Heart left ventricle (tissue), 16 donors: ENCODE data around the gene CDC42EP3. TPM values are rescaled to one million over a fixed set of nuclear protein-coding genes. Genes with fewer than 3 reads are reported as not detected.

Source experiments
- ATAC-seq, 4 donors: fragments of 200-7000 bp; cut with Tn5 transposase; one replicate each; pipeline ENCODE4 v1.9.1; 2020 to 2022; ENCODE audit warnings: moderate library complexity in 4 of 4, mild to moderate bottlenecking in 3 of 4, moderate number of reproducible peaks in 1 of 4
- DNase-seq, 5 donors: peaks; one replicate each; pipeline ENCODE4 v3.0.0-alpha.2; 2020
- H3K27ac ChIP-seq, 12 donors: fragments of 200-600 bp; sonication (generic) in 4 of 12; one replicate each; pipeline versions ENCODE4 v1.5.0 to v1.8.0; 2016 to 2022; ENCODE audit warnings: mild to moderate bottlenecking in 2 of 12
- H3K27me3 ChIP-seq, 9 donors: fragments of 200-600 bp; sonication (generic) in 2 of 9; one replicate each; pipeline versions ENCODE4 v1.5.1 to v1.8.0; 2016 to 2022; ENCODE audit warnings: mild to moderate bottlenecking in 3 of 9
- H3K36me3 ChIP-seq, 9 donors: fragments of 200-600 bp; sonication (generic) in 2 of 9; one replicate each; pipeline versions ENCODE4 v1.5.0 to v1.8.0; 2018 to 2022; ENCODE audit warnings: mild to moderate bottlenecking in 2 of 9
- H3K4me1 ChIP-seq, 12 donors: fragments of 200-600 bp; sonication (generic) in 4 of 12; one replicate each; pipeline versions ENCODE4 v1.5.0 to v1.8.0; 2016 to 2022; ENCODE audit warnings: mild to moderate bottlenecking in 3 of 12
- H3K4me3 ChIP-seq, 12 donors: fragments of 200-600 bp; sonication (generic) in 4 of 12; one replicate each; pipeline versions ENCODE4 v1.5.0 to v1.8.0; 2017 to 2022; ENCODE audit warnings: mild to moderate bottlenecking in 9 of 12, moderate library complexity in 4 of 12
- H3K9me3 ChIP-seq, 12 donors: fragments of 200-600 bp; sonication (generic) in 4 of 12; one replicate each; pipeline versions ENCODE4 v1.5.0 to v1.8.0; 2016 to 2022; ENCODE audit warnings: mild to moderate bottlenecking in 1 of 12
- CTCF ChIP-seq, 12 donors: fragments of 200-600 bp; sonication (generic) in 4 of 12; IDR thresholded peaks; one replicate each; pipeline versions ENCODE4 v1.5.0 to v1.8.0; 2018 to 2022; ENCODE audit warnings: antibody characterized with exemption in 12 of 12, mild to moderate bottlenecking in 5 of 12
- POLR2A ChIP-seq, 2 donors: fragments of 450-650 bp; IDR thresholded peaks; one replicate each; pipeline ENCODE4 v1.6.1; 2017; ENCODE audit warnings: antibody characterized with exemption in 2 of 2, mild to moderate bottlenecking in 2 of 2, moderate library complexity in 2 of 2
- WGBS, 4 donors: extraction: QIAGEN DNeasy Blood & Tissue Kit in 2 of 4; methylation state at CpG; one replicate each; pipeline versions ENCODE4 v1.1.5 to v1.1.7; 2013 to 2018; 5-methylcytosine and 5-hydroxymethylcytosine counted together
- intact Hi-C, 10 donors: fragments of 100-400 bp; cut with DNase I; formaldehyde crosslinking; loops; one replicate each; pipeline versions ENCODE4 v1.11.1 to v1.14.2; 2022
- polyA plus RNA-seq, 2 donors: library from polyadenylated mRNA; stranded (reverse); fragments of 200-250 nt; gene quantifications; one replicate each; pipeline ENCODE4 v1.2.3, GENCODE V29; 2013
- total RNA-seq, 9 donors: library from RNA; depleted of rRNA in 2 of 9; stranded (reverse); fragments of >200 nt in 2 of 9; fragmentation: NEBNext Ultra II Directional in 3 of 9; extraction: Animal tissue kit (Norgen Biotek cat#: 25700) in 3 of 9; gene quantifications; one replicate each; pipeline versions ENCODE4 v1.1.0 to v1.2.4, GENCODE V29; 2016 to 2023
- donor health status: ischemic (EF 13 %, LVEDD 7.1; RV severe dilation, severe dysfunction).
- donor health status: healthy with polysubstance abuse.
- donor health status: DM: no; HTN: yes; CAD: no.
- donor health status: DM: no; HTN: no; CAD: no.
- donor health status: ischemic (EF 25% LVEDD 6.9; RV normal size, moderate dysfunction).
- donor health status: ischemic (EF 25% LVEDD 5.7; RV mildly dilated, moderate dysfunction).
- donor health status: healthy.
- donor health status: DM: yes; HTN: yes; CAD: no.
- donor health status: ischemic (EF 35%, LVEDD 5.7; RV mildly dilated, moderate dysfunction).
- donor health status: nonischemic (EF 11% LVEDD 7.7; RV severe dilation, severe dysfunction).
- donor health status: DM: yes; HTN: yes; CAD: no.
- donor health status: PGD.
- donor health status: ischemic (EF 29% LVEDD 5.4; RV normal size, mild dysfunction).
- donor health status: nonischemic (EF 23%, LVEDD 6.1; RV moderate dilation, normal function).

The CDC42EP3 gene
- total and polyA plus RNA-seq, 11 donors = 32.5 to 189 (median 111) TPM

- TF ChIP-seq POLR2A (IDR thresholded peaks at IDR 0.05) = no peak
- TF ChIP-seq CTCF (IDR thresholded peaks at IDR 0.05) = no peak
- Histone ChIP-seq H3K27ac (no peak overlapping the region), H3K27me3 (no peaks in the 10 kb centered on the region), H3K36me3 (no peaks in the 10 kb centered on the region), H3K4me3 (no peak overlapping the region), H3K4me1 (peaks cover 0 to 48% (median 16%) of the 10 kb centered on the region in 12 donors), H3K9me3 (no peaks in the 10 kb centered on the region)
- ATAC-seq (no peak), DNase-seq (no peak)
- intact Hi-C loops = loop anchor here in 2 of 10 donors (10.0 kb wide), 2 partner anchors 103 to 213 kb away; no protein-coding TSS in a partner anchor
Observed at GRCh38 chr2:37627710-37628109, 43.7 kb downstream of the CDC42EP3 start.

GRCh38 chr2:37625796-37626571 is 45.5 kb downstream of the CDC42EP3 start:
- Histone ChIP-seq H3K4me1 (peaks cover 0 to 43% (median 12%) of the 10 kb centered on the region in 12 donors), H3K27ac (peak overlapping the region; percentile 4 to 78 (median 68)), H3K36me3 (no peaks in the 10 kb centered on the region), H3K4me3 (no peak overlapping the region), H3K27me3 (no peaks in the 10 kb centered on the region), H3K9me3 (no peaks in the 10 kb centered on the region)
- TF ChIP-seq CTCF (IDR thresholded peaks at IDR 0.05) = no peak
- TF ChIP-seq POLR2A (IDR thresholded peaks at IDR 0.05) = no peak
- ATAC-seq (peak; percentile 42 to 80 (median 70)), DNase-seq (peak in 3 of 5 donors; percentile 29 to 59 (median 38))
- WGBS, 4 donors = 38 to 61% (median 56%) methylated on average over 11 of the region's 11 CpGs
- intact Hi-C loops = loop anchor here in 2 of 10 donors (10.0 kb wide), 2 partner anchors 101 to 211 kb away; no protein-coding TSS in a partner anchor

GRCh38 chr2:37625156-37625555 is 46.3 kb downstream of the CDC42EP3 start:
- no peaks in the 10 kb centered on the region for H3K36me3 ChIP-seq
- intact Hi-C loops = loop anchor here in 2 of 10 donors (10.0 kb wide), 2 partner anchors 100 to 210 kb away; no protein-coding TSS in a partner anchor
- H3K4me3 ChIP-seq = no peak overlapping the region
- H3K9me3 ChIP-seq = no peaks in the 10 kb centered on the region
- DNase-seq (no peak), ATAC-seq (peak in 2 of 4 donors; percentile 26 to 47)
- peak overlapping the region in 4 of 12 donors; percentile 71 to 78 (median 75) for H3K27ac ChIP-seq
- H3K4me1 ChIP-seq = peaks cover 0 to 40% (median 12%) of the 10 kb centered on the region in 12 donors
- TF ChIP-seq CTCF (IDR thresholded peaks at IDR 0.05) (no peak), POLR2A (IDR thresholded peaks at IDR 0.05) (no peak)
- H3K27me3 ChIP-seq = no peaks in the 10 kb centered on the region
